HG02763 (cell line): ENCODE measurements around the gene SDHAF3.
"Not testable (repeated sequence)": the region's sequence is repeated elsewhere in the genome, so short reads cannot be mapped to it uniquely, and the experiment has no call there.

Experiments used
- ATAC-seq: cut with Tn5 transposase; IDR thresholded peaks from one replicate; pipeline ENCODE4 v1.9.1; 2021; ENCODE audit warnings: mild to moderate bottlenecking, moderate library complexity; ENCODE audit not compliant: unreplicated experiment

SDHAF3 gene

DNA sequence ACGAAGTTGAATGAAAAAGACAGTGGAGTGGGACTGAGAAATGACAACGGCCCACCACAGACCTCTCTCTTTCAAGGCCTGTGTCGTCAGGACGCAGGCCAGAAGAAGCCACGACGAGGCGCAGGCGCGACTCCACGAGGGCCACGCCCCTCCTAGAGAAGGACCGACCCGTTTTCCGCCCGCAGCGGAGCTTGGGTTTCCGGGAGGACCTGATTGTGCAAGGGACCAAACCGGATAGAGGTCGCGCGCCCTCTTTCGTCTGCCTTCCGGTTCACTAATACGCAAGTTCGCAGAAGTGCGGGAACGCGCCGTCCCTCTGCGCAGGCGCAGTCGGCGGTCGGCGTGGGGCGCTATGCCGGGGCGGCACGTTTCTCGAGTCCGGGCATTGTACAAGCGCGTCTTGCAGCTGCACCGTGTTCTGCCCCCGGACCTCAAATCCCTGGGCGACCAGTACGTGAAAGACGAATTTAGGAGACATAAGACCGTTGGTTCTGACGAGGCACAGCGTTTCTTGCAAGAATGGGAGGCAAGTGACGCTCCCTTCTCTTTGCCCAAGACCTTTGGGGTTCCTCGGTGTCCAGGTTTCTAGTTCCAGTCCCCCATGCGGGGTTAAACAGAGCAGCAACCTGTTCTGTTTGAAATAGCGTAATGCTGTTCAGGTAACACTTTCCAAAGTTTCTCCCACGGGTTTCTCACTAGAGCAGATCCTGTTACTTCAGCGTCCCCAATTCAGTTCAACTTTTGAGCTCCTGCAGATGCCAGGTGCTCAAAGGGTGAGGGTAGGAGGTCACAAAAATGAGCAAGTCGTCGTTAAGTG lies at the start of gene SDHAF3:
SDHAF3 (plus strand) TSS at position 327 of the 817 bp plus-strand sequence; CDS start at position 353, 26 bp downstream.
- ATAC-seq = peak; percentile 92

DNA sequence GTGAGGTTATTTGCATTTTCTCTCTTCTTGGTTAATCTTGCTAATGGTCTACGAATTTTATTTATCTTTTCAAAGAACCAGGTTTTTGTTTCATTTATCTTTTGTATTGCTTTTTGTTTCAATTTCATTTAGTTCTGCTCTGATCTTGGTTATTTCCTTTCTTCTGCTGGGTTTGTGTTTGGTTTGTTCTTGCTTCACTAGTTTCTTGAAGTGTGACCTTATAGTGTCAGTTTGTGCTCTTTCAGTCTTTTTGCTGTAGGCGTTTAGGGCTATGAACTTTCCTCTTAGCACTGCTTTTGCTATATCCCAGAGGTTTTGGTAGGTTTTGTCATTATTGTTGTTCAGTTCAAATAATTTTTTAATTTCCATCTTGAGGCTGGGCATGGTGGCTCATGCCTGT lies 45.5 kb upstream of the SDHAF3 start:
- not testable (repeated sequence) for ATAC-seq

DNA sequence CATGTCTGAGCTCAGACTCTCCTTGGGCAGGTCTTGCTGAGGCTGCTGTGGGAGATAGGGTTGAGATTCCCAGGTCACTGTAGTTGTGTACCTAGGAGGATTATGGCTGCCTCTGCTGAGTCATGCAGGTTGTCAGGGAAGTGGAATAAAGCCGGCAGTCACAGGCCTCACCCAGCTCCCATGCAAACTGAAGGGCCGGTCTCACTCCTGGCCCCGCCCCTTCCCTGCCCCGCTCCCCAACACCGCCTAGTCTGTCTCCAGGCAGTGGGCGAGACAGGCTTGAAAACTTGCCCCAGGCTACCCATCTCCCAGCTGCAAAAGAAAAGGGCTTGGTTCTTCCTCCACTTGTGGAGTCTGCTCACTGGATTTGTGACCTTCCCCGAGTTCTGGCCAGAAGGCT lies 41.6 kb upstream of the SDHAF3 start:
- no peak for ATAC-seq

DNA sequence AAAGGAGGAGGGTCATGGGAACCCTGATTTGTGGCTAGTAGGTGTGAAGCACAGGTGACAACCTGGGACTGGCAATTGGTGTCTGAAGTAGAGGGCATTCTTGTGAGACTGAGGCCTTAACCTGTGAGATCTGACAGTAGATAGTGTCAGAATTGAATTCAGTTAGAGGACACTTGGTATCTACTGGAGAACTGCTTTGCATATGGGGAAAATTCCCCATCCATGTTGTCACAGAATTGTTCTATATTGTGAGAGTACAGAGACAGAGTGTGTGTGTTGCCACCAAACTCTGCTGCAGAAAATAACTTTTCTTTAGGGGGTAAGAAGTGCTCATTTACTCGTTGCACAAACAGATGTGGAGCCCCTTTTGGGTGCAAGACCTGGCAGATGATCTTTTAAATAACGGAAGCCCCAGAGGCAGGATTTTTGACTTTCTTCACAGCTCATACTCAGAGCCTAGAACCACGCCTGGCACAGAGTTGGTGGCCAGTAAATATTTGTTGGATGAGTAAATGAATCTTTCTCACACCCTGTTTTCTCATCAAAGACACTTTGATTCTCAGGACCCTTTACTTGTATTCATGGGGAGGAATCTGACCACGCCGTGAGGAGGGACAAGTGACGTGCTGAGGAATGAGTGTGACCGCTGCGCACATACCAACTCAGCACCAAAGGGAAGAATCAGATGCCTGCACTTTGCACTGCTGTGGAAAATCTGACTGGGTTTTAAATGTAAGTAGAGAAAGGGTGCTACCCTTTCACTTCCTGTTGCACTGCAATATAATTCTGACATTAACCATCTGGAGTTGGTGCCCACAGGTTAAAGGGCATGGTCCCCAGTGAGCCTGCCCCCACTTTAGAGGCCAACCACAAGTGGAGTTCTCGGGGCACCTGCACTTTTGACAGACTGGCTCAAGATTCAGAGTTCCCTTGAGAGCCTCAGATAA lies 39.2 kb upstream of the SDHAF3 start:
- peak; percentile 72 for ATAC-seq

DNA sequence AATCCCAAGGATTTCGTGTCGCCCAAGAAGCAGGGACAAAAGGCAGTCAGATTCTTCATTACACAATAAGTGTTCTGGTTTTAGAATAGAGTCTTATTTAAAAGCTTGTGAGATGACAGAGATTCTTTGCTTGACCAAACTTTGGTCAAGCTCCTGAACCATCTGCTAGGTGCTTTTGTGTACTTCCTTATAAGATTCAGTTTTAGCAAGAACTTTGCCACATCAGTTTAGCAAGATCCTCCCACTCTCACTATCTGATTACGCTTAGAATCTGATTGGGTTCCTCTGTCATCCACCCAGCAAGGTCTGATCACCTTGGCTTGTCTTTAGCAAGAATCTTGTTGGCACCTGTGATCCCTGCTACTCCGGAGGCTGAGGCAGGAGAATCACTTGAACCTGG lies 38.2 kb upstream of the SDHAF3 start:
- ATAC-seq = no peak

DNA sequence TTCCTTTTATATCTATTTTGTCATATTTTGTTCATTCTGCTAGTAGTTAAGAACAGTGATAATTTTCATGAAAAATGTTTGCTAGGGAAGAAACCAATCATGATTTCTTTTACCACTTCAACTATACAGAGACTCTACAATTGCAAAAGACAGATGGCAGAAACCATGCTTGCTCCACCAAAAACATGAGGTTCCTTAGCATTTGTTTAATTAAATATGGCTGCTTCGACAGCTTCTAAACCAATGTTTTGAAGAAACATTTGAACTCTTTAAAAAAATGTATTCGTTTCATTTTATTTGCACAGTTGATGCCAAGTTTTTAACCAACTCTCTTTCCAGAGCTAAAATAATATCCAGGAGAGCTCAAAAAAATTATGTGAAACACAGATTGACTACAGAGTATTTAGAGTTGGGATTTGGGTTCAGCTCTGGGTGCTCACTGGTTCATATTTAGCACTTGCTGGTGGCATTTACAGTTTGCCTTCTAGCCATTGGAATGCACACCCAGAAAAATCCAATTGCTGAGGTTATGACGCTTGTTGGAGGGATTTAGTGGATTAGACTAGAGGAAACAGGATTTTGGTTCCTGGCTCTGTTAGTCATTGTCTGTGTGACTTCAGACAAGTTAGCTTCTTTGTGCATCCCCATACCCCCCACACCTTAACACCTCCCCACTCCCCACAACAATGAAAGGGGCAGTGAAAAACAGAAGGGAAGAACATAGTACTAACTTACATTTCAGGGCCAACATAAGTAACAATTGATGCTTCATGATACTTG lies 35.8 kb upstream of the SDHAF3 start:
- no peak for ATAC-seq

DNA sequence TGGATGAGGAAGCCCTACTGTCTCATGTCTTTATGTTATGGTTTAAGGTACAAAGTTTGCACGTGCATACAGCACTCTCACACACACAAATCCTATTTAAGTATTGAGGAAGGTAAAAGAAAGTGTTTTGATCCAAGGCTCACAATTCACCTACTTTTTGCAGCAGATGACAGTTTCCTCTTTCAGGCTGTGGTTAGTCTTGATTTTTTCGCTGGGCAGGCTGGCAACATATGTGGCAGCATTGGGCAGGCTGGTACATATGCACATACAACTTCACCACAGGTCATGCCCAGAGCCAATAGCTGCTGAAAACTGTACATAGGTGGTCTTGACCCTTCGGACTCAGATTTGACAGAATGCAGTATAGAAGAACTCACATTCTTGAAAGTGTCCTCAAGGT lies 29.1 kb upstream of the SDHAF3 start:
- no peak for ATAC-seq

DNA sequence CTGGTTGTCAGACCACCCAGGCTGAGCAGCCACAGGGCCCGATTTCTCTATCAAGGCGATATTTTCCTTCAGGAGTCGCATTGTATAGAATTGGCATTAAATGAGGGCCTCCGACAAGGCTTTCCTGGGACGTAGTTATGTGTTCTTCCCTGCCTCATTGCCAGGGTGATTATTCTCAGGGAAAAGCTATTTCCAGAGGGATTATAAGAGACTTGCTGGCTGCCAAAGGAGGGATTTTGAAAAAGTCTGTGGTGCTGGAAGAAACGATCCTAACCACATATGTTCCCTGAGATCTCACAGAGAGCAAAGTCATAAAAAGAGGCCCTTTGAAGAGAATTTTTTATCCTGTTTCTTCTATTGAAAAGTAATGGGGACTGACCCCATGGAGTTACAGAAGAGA lies 27.7 kb upstream of the SDHAF3 start:
- no peak for ATAC-seq

DNA sequence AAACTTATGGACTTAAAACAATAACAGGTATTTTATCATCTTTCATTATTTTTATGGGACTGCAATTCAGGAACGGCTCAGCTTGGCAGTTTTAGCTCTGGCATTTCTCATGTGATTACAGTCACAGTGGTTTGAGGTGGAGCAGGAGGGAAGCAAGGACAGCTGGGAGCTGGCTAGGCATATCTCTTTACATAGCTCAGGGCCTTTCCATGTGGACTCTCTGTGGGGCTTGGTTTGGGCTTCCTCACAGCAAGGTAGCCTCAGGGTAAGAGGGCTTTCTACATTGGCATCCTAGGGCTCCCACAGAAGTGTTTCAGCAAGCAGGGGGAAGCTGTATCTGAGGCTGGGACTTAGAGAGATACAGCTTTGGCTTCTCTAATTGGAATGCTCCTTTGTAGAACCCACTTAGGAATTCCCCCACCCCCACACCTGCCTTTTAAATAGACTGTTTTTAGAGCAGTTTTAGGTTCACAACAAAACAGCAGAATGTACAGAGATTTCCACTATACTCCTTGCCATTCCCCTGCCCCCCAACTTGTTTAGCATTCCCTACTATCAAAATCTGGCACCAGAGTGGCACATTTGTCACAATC lies 26.6 kb upstream of the SDHAF3 start:
- no peak for ATAC-seq

DNA sequence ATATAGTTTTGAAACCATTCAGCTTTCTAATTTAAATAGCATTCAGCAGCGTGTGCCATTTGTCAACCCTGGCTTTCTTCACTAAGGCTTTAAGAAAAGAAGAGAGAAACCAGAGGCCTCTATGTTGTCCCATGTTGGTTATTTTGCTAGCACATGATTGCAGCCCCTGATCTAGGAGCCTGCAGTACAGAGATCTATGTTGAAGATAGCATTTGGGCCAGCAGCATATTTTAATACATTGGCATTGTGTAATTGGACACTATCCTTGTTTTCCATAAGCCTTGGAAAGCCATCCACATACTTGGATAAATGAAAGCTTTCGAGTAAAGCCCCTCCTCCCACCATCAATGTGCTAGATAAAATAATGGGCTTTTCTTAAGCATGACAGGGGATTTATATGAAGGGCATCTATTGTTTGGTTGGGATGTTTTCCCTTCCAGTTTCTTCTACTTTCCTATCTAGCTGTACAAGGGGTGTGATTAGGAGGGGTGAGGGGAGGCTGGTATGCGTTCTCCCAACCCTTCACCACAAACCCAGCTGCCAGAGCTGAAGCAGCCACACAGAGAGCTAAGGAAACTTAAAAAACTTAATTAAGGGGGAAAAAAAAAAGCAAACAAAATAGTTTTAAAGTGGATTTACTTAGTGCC lies 23.1 kb upstream of the SDHAF3 start:
- ATAC-seq = no peak

DNA sequence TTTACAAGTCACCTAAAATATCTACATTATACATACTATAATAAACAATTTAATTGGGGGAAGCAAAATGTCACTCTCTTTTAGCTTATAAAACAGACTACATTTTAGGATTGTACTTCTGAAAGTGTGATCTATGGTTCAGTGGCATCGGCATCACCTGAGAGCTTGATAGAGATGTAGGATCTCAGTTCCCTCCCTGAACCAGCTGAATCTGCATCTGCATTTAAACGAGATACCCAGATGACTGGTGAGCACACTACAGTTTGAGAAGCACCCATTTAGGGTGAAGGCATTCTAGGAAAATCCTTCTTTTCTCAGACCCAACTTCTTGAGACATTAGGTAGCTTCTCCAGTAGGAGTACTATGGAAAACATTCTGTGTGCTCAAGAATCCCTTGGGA lies 21.5 kb upstream of the SDHAF3 start:
- ATAC-seq = no peak

DNA sequence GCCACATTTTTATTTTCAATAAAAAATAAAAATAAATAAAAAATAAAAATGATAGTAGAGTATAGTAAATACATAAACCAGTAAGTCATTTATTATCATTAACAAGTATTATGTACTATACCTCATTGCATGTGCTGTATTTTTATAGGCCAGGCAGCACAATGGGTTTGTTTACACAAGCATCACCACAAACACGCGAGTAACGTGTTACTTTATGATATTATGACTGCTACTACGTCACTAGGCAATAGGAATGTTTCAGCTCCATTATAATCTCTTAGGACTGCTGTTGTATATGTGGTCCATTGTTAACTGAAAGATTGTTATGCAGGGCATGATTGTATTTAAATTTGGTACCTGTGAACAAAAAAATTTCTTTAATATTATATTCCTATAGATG lies 20.8 kb upstream of the SDHAF3 start:
- no peak for ATAC-seq

DNA sequence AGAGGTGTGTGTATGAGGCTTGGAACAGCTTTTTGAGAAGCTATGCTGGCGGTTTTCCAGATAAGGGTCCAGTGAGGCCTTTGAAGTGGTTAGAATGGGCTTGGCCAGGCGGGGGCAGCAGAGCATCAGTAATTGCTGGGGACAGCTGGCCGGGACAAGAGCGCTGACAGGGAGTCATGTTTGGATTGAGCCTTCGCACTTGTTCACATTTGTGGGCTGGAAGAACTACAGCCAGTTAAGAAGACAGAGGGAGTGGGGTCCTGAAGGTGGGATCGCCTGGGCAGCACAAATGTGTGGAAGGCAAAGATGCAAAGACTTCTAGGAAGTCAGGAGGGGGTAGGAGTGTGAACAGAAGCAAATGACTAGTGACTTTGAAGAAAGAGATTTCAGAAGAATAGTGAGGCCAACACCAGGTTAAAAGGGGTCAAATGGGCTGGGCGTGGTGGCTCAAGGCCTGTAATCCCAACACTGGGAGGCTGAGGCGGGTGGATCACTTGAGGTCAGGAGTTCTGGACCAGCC lies 12.7 kb upstream of the SDHAF3 start:
- peak; percentile 96 for ATAC-seq

DNA sequence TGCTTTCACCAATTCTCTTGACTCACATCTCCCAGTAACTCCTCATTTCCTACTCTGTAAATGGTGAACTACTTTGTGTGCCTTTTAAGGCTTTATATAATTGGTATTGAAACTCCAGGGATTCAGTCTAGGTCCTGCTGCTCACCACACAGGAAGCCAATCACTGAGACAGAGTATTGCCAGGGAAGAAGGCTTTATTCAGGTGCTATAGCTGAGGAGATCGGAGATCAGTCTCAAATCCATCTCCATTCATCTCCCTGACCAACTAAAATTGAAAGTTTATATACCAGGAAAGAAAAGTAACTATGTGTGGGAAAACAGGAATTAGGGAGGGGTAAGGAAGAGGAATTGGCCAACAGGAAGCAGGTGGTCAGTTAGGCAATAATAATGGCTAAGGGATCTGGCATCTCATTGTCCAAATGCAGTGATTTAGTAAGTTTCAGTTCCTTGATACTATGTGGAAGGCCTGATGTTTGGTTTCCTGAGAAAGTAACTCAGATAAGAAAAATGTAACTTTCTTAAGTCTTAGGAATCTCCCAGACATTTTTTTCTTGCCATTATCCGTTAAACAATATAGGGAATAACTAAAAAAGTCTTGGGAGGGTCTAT lies 10.2 kb upstream of the SDHAF3 start:
- no peak for ATAC-seq

DNA sequence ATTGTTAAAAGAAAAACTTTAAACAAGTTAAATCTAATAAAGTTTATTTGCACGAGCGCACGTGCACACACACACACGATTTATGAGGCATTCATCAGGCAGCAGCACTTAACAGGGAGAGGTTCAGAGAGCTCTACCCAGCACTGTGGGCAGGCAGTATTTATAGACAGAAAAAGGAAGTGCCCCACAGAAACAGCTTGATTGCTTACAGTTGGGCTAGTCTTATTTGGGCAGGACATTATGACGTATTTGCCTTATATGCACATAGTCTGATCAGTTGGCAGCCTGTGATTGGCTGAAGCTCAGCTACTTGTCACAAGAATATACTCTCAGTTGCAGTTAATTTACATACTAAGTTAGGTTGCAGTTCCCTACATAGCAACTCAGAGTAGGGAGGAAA lies 1.2 kb upstream of the SDHAF3 start:
- no peak for ATAC-seq

DNA sequence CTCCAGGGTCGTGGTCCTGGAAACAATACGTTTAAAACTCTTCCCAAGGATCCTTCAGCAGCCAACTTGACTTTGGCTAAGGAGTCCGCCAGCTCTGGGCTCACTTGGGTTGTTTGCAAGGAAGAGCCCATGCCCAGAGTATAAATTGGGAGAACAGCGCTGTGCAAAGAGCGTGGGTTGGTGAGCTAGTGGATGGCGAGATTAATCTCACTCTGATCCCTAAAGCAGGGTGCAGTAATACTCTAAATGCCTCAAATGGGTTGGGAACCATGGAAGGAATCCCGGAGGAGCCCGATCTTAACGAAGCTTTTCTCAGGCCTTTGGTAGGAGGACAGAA lies 495 bp upstream of the SDHAF3 start:
- ATAC-seq = no peak

DNA sequence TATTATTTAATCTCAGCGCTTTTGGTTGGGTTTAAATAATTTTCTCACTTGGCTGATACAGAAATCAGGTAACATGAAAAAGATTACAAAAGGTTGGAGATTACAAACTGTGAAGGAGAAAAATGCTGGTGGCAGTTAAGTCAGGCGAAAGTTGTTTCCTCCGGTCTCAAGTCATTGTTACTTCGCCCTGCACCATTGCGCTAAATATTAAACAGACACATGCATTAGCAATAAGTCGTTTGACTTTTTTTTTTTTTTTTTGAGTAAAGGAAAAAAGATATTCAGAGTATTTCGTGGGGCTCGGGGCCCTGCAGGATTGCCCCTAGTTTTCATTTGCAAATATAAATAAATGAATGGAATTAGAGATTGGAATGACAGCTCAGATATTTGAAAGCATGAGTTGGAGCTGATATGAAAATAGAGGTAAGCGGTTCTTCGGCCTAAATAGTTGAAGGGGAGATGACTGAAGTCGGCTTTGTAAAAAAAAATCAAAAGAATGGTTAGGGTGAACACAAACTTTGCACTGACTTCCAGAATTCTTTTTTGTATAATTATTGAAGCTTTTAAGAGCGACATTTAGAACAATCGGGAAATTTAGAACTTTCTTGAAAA lies 914 bp downstream of the SDHAF3 start:
- no peak for ATAC-seq

DNA sequence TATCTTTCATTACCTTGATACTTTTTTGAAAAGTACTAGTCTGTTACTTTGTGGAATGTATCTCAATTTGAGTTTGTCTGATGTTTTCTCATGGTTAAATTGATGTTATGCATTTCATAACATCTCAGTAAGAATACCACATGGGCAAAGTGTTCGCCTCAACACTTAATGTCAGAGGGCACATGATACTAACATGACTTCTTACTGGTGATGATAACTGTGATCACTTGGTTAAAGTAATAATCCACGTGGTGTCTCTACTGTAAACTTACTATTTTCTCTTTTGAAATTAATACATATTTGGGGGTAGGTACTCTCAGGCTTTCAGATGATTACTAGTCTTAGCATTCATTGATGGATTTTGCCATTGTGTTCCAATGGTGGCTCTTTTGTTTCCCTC lies 2.2 kb downstream of the SDHAF3 start:
- ATAC-seq = no peak

DNA sequence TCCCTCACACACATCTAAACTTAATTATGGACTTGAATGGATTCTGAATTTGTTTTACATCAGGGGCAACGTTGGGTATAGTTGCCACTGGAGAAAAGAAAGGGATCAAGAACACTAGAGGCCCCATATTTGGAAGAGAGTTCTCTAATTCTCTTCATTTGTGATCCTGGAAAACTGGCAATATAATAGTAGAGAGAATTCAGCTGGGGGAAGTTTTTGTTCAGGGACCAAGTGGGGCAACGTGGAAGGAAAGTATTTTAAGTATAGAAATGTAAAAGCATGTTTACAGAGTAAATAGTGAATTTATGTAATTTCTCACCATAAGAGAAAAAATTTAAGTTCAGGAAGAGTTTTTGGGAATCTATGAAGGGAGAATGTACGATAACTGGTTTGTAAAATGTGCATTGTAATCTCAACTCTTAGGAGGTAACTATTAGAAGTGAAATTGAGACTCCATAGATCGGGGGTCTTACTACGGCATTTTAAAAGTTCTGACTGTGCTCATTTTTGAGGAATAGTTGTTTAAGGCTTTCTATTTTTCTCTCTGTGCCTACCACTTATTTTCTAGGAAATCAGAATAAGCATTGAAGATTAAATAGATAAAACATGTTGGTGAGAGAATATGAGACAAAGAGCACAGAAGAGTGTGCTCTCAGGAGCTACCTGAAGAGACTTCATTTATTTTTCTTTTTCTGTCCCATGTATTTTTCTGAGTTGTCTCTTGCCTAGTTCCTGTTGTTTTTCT lies 3.4 kb downstream of the SDHAF3 start:
- no peak for ATAC-seq
